Fibroblast of pulmonary artery (primary cell): ENCODE data around the gene IPPK.
"Not testable (repeated sequence)": the region's sequence is repeated elsewhere in the genome, so short reads cannot be mapped to it uniquely, and the experiment has no call there.

Source experiments
- DNase-seq: peaks from one replicate; pipeline ENCODE4 v3.0.0-alpha.2; 2010; ENCODE audit warnings: low read depth
- H3K4me3 ChIP-seq: replicated peaks from 2 replicates; pipeline ENCODE4 v1.5.1; 2011; ENCODE audit warnings: low read depth, mild to moderate bottlenecking, control low read depth, low read length, moderate library complexity
- TF ChIP-seq, protein P1 (sequence below): IDR thresholded peaks from 2 replicates; pipeline ENCODE4 v1.5.1; 2011; ENCODE audit warnings: mild to moderate bottlenecking, control low read depth, low read length, inconsistent platforms; ENCODE audit errors: missing control alignments

IPPK gene

DNA sequence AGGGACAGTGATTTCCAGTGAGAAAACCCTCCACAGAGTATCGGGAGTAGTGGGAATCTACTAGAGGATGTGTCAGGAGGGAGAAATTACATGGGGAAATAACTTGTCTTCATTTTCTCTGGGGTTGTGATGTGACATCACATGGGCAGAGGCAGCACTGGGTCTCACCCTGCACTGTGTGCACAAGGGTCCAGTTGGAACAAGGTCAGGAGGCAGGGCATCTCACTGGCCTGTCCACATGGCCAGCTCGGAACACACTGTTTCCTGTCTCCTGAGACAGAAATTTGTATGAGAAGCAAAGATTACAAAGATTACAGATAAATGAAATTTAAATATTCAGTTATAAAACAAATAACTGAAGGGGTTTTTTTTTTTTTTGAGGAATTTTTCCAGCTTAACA is 71.5 kb downstream of the IPPK start:
- no peak for DNase-seq
- no peak overlapping the region for H3K4me3 ChIP-seq
- TF ChIP-seq, protein P1, sequence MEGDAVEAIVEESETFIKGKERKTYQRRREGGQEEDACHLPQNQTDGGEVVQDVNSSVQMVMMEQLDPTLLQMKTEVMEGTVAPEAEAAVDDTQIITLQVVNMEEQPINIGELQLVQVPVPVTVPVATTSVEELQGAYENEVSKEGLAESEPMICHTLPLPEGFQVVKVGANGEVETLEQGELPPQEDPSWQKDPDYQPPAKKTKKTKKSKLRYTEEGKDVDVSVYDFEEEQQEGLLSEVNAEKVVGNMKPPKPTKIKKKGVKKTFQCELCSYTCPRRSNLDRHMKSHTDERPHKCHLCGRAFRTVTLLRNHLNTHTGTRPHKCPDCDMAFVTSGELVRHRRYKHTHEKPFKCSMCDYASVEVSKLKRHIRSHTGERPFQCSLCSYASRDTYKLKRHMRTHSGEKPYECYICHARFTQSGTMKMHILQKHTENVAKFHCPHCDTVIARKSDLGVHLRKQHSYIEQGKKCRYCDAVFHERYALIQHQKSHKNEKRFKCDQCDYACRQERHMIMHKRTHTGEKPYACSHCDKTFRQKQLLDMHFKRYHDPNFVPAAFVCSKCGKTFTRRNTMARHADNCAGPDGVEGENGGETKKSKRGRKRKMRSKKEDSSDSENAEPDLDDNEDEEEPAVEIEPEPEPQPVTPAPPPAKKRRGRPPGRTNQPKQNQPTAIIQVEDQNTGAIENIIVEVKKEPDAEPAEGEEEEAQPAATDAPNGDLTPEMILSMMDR = no peak

DNA sequence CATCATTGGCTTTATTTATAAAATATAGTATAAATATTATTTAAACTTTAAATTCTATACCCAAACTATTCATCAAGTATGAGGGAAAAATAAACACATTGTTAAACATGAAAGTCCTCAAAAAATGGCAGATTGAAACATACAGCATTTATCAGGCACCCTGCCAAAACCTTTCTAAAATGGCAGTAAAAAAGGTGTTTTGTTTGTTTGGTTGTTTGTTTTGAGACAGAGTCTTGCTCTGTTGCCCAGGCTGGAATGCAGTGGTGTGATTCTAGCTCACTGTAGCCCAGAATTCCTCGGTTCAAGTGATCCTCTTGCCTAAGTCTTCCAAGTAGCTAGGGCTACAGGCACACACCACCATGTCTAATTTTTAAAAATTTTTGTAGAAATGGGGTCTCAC is 74.0 kb downstream of the IPPK start:
- TF ChIP-seq, protein P1 = no peak
- H3K4me3 ChIP-seq = no peak overlapping the region
- DNase-seq = no peak

DNA sequence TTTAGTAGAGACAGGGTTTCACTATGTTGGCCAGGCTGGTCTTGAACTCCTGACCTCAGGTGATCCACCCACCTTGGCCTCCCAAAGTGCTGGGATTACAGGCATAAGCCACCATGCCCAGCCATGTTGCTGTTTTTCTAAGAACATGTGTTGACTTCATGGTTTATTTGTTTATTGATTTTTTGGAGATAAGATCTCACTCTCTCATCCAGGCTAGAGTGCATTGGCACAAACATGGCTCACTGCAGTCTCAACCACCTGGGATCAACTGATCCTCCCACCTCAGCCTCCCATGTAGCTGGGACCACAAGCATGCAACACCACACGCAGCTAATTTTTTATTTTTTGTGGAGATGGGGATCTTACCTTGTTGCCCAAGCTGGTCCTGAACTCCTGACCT is 74.9 kb downstream of the IPPK start:
- not testable (repeated sequence) for H3K4me3 ChIP-seq, DNase-seq

GRCh38 chr9:92592946-92593861 is 76.7 kb downstream of the IPPK start:
- TF ChIP-seq, protein P1 = no peak
- no peak overlapping the region for H3K4me3 ChIP-seq

GRCh38 chr9:92592537-92592936 is 77.4 kb downstream of the IPPK start:
- TF ChIP-seq, protein P1 = no peak
- no peak overlapping the region for H3K4me3 ChIP-seq
- DNase-seq = no peak

More at GRCh38 chr9:92592946-92593861, 76.7 kb downstream of the IPPK start:
- DNase-seq = no peak

- TF ChIP-seq, protein P1 = no peak
- H3K4me3 ChIP-seq = no peak overlapping the region
- peak; percentile 83 for DNase-seq
Observed at GRCh38 chr9:92590377-92590776, 79.6 kb downstream of the IPPK start.

- H3K4me3 ChIP-seq = no peak overlapping the region
- TF ChIP-seq, protein P1 = no peak
- no peak for DNase-seq
Observed at GRCh38 chr9:92589923-92590322, 80.0 kb downstream of the IPPK start.
